GM12801 (cell line): ENCODE measurements around the gene SRP19.

Source experiments
- CTCF ChIP-seq: IDR thresholded peaks from one replicate; pipeline ENCODE4 v1.5.1; 2011; ENCODE audit warnings: control low read depth; ENCODE audit not compliant: insufficient read length; ENCODE audit errors: extremely low read depth

Gene SRP19

GRCh38 chr5:112869948-112870347 is 8.9 kb downstream of the SRP19 start:
- no peak for TF ChIP-seq CTCF

GRCh38 chr5:112870966-112871365 is 9.9 kb downstream of the SRP19 start:
- no peak for TF ChIP-seq CTCF

- TF ChIP-seq CTCF: no peak
Measured at GRCh38 chr5:112876362-112876761, 15.3 kb downstream of the SRP19 start.

- no peak for TF ChIP-seq CTCF
Measured at GRCh38 chr5:112878101-112878500, 17.0 kb downstream of the SRP19 start.

GRCh38 chr5:112878760-112879159 is 17.7 kb downstream of the SRP19 start:
- no peak for TF ChIP-seq CTCF

- no peak for TF ChIP-seq CTCF
Measured at GRCh38 chr5:112880219-112880964, 19.3 kb downstream of the SRP19 start.

GRCh38 chr5:112883192-112883591 is 22.1 kb downstream of the SRP19 start:
- no peak for TF ChIP-seq CTCF
